HG03469 (cell line): ENCODE results near the gene MAT2A.

Source experiments
- ATAC-seq: cut with Tn5 transposase; IDR thresholded peaks from one replicate; pipeline ENCODE4 v1.9.1; 2021; ENCODE audit warnings: mild to moderate bottlenecking, moderate library complexity, moderate number of reproducible peaks; ENCODE audit not compliant: unreplicated experiment

MAT2A gene

DNA sequence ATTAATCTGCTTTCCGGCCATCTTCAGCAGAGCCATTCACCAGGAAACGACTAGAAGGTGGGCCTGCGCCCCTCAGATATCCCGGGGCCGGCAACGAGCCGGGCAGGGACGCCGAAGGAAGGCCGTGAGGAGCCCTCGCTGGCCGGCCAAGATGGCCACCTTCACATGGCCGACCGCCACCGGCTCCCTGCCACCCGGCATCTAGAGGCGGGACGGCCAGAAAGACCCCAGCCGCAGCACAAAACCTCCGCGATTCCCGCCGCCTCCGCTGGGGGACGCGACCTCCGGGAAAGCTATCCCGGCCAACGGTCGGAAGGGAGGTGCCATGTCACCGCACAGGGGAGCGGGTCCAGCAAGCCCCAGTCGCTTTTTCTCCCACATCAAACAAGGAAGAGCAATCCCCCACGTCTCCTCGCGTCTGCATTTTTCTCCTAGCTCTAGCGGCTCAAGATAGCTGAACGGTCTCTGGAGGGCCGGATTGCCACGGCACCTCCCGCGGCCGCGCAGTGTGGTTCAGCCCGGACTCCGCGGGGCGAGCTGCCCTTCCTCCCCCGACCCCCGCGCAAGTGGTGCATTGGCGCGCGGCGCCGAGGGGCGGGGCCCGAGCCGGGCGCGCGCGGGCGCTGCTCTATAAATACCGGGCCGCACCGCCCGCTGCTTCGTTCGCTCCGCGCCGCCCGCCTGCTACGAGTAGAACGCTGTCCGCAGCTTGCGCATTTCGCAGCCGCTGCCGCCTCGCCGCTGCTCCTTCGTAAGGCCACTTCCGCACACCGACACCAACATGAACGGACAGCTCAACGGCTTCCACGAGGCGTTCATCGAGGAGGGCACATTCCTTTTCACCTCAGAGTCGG, at the start of gene MAT2A:
Gene MAT2A, plus strand, starts transcription at position 662 of the 854 bp plus-strand sequence. Its CDS starts 120 bp downstream, at position 782.
- peak; percentile 42 for ATAC-seq

DNA sequence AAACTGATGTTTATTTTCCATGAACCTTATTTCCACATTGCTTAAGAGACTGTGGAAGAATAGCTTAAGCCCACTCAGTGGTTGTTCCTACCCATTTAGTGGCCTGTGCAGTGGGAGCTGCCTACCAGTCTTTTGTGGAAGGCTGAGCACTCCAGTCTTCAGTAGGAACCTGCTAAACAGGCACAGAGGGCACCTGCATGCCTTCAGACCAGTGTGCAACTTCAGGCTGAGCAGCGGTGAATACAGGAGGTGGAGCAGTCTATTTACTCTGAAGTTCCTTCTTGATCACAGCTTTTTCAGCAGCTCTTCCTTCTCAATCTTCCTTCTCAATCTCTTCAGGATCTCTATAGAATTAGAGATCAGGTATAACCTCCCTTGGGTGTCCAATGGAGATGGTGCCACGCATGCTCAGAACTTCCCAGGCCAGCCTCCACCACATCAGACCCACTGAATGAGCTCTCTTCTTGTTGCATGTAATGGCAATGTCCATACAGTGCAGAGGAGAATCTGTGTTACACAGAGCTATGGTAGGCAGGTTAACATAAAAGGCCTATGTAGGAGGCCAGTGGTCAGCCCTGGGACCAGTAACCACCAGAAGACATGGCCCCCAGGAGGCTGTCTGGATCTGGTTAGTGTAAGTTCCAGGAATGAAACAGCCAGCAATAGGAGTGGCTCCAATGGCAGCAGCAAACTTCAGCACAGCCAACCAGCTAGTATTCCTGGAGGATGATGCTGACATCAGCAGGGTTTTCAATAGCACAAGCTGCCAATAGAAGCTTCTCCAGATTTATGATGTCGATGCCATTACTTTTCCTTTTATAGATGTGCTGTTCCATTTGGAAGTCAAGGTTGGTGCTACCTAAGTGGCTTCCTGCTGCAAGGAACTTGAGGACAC, 47.9 kb upstream of the MAT2A start:
- no peak for ATAC-seq

DNA sequence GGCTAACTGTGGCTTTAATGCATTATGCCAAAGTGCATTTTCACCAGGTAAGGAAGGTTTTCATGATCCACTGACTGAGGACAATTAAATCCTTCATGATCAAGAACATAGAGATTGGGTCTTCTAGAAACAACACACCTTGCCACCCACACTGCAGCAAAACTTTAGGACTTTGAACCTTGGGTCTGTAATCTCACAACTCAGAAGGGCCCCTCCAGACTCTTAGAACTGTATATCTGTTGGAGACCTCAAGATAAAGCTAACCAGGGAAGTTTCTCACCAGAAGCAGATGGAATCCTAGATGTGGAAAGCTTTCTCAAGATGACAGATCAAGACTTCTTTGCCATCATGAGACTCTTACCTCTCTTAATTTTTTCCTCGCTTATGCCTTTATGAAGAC, 42.5 kb upstream of the MAT2A start:
- ATAC-seq = no peak

DNA sequence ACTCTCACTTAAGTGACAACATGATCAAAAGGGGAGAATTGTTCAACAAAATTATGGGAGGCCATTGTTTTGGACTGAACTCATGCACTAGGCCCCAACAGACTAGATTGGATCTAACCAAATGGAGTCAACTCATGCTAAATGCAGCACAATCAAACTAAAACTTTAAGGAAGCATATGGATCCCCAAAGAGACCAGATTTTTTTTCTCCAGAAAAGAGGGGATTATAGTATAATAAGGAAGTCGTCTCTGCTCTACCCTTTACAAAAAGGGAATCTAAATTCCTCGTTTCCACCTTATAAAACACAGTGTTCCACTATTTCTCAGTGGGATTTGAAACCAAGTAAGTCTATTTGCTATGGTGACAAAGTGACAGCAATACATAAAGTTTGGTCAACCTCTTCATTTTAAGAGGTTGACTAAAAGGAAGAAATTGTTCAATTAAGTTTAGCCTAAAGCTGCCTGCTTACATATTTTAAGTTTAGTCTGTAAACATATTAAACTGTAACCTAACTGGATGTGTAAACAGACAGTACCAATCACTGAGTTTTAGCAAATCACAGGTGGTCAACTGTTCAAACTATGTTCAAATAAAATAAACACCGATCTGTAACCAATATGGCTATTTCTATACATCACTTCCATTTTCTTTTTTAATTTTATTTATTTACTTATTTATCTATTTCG, 40.9 kb upstream of the MAT2A start:
- ATAC-seq = no peak

DNA sequence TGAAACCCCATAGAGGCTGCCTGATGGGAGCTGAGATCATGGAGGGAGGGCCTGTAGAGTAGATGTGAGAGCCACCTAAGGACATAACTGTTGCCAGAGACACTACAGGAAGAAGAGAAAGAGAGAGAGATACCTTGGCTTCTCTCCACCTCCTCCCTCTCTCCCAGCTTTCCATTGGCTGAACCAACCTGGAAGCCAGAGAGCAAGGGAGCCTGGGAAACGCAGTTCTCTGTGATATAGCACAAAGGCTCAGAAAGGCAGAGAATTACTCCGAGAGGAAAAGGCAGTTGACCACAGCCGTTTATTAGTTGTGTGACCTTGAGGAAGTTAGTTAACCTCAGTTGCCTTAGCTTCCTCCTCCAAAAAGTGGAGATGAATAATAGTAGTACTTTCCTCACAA, 37.7 kb upstream of the MAT2A start:
- ATAC-seq = no peak

DNA sequence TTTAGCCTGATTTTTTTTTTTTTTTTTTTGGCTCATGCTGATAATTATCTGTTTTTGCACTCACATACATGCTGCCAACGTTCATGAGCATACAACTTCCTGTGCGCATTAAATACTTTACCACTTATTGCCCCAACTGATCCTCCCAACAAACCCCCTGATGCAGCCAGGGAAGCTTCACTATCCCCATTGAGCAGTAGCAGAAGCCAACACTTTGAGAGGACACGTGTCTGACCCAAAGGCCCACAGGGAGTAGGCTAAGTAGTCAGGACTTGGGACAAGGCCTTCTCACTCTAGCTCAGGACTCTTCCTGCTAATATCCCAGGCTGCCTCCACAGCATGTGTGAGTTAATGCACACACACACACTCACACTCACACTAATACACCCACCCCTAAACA, 36.2 kb upstream of the MAT2A start:
- no peak for ATAC-seq

DNA sequence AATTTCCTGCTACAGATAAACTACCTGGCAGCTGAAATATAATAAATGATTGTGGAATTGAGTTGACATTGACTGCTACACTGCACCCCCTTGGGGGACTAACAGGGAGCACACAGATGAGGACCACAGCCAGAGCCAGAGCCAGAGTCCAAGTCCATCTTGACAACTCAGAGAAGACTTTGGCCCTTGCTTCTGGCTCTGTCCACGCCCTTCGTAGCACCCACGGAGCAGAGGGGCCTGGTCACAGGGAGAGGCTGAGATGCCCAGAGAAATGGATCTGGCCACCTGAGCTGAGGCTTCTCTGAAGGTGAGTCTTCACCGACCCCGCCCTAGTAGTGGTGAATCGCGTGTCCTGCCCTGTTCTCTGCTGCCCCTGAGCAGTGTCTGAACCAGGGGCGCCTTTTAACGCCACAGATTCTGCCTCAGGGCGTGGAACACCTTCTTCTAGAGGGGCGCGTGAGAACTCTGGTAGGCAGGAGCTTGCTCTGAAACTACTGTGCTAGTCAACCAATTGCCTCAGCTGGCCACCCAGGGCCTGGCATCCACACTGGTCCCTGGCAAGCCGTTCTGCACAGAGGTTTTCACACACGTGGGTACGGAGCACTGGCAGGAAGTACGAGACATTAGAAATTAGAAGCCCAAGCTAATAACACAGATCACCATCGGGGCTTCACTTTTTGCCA, 35.7 kb upstream of the MAT2A start:
- no peak for ATAC-seq

DNA sequence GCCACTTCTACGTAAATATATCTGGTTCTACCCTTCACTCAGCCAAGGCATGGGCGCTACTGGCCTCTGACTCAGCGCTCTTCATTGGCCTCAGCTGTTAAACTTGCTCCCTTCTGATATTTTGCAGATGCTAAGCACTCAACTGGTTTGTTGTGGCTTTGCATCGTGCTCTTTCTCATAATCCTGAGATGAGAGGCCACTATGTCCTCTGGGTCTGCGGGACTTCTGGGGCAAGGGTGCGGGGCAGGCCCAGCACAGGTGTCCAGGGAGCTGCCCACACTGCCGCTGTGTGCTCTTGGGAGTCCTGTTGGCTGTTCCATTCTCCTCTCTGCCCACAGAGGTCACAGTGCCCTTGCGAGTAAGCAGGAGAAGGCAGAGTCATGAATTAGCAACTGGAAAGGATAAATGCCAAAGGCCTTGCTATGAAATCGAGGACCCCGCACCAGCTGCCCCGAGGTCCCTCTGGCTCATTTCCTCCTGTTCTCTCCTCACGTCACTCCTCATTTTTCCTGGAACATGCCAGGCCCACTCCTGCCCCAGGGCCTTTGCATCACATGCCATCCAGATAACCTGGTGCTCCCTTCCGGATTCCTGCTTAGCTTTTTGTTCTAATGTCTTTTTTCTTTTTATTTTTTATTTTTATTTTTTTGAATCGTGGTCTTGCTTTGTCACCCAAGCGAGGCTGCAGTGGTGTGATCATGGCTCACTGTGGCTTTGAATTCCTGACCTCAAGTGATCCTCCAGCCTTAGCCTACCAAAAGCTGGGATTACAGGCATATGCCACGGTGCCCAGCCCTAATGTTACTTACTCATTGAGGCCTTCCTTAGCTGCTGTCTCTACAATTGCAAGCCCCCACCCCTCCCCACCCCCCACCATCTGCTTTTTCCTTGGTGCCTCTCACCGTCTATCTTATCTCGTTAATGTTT, 34.9 kb upstream of the MAT2A start:
- no peak for ATAC-seq

DNA sequence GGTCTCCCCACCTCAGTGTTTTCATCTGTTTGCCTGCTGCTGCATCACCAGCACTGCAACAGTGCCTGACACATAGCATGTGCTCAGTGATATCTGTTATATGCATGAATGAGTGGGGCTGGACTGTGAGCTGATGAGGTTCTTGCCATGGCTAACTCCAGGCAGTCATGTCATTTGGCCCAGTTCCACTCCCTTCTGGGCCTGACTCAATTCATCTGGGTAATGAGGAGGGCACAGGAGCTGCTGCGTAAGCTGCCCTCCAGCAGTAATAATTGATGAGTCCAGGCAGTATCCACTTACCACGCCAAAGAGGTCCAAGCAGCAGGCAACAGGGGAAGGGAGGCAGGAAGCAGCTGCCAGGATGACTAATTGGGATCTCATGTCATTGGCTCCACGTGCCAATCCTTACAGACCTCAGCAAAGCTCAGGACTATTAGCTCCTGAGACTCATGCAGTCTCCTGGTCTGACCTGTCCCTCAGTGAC, 34.1 kb upstream of the MAT2A start:
- ATAC-seq = no peak

DNA sequence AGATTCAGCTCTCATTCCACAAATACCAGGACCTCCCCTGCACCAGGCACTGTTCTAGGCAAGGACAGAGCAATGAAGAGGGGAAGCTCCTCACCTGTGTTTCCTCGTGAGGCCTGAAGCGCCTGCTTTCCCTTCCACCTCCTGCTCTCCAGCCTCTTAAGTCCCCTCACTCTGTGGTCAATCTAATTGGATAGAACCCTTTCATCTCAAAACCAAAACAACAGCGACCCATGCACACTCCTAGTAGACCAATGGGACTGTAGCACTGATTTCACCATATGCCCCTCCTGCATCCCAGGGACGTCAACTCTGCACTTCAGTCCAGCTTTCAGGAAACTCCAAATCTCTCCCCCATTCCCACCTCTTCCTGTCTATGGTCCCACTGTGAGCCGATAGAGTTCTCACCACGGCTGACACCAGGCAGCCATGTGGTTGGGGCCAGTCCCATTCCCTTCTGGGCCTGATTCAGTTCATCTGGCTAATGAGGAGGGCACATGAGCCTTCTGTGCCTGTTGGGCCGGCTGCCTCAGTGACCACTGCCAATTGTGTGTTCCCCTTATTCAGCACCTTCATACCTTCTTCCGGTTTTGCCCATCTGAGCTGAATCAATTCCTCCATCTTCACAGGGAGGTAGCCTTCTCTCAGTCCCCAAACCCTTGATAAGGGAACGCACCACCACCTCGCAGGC, 33.3 kb upstream of the MAT2A start:
- ATAC-seq = no peak

DNA sequence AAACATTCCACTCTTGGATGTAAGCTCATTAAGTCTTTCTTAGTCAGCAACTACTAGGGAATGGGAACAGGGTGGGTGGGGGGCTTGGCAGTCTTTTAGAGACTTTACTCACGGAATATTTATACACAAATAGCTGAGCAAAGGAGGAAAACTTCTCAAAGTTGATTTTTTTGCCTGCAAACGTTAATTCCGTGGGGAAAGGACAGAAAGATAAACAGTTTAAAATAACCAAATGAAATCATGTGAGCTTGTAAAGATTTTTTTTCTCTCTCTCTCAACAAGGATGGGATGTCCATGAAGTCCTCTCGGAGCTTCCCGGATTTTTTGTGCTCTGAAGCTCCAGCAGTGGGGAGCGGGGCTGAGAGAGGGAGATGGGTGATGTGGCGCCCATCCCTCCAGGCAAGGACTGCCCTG, 32.2 kb upstream of the MAT2A start:
- no peak for ATAC-seq

DNA sequence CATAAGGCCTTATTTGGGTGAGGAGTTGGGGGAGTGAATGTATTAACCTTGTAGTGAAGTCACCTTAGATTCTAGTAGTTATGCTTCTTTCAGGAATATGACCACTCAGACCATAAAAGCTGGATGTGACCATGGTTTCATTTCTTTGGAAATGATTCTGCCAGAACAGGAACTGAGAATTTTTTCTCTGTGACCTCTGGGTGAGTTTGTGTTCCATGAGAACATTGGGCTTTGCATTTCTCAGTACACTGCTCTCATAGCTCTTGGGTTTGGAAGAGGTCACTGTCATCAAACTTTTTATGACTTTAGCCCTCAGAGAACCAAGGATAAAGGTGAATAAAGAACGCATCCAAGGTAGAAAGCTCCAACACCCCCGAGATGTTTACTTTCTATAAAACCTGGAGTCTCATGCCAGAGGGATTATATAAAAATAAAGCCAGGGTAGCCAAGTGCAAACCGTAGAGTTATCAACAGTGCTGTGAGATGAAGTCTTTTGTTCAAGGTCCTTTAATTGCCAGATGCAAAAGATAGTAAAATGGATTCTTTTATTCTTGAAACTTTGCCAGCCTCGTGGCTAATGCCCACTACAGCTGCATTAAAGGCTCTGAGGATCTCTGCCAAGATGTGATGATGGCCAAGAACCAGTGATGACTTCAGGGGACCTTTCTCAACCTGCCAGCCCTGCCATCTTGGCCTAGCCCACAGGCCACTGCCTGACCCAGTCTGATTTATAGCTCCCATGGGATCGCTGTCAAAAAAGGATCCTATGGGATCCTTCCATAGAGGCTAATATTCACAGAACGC, 27.8 kb upstream of the MAT2A start:
- no peak for ATAC-seq

DNA sequence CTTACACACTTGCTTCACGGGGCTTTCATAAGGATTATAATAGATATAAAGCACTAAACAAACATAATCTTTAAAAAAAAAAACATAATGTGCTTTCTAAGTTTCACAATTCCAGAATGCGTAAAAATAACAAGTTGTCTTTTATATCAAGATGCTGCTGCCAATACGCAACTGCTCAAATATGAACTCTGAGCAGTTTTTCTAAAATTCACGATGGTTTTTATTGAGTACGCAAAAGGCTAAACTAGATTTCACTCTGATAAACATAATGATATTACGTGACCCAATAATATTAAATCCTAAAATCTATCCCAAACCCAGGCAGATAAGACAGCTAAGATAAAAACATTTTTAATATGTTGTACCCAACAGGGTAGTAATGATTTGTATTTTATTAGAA, 24.6 kb upstream of the MAT2A start:
- ATAC-seq = no peak

DNA sequence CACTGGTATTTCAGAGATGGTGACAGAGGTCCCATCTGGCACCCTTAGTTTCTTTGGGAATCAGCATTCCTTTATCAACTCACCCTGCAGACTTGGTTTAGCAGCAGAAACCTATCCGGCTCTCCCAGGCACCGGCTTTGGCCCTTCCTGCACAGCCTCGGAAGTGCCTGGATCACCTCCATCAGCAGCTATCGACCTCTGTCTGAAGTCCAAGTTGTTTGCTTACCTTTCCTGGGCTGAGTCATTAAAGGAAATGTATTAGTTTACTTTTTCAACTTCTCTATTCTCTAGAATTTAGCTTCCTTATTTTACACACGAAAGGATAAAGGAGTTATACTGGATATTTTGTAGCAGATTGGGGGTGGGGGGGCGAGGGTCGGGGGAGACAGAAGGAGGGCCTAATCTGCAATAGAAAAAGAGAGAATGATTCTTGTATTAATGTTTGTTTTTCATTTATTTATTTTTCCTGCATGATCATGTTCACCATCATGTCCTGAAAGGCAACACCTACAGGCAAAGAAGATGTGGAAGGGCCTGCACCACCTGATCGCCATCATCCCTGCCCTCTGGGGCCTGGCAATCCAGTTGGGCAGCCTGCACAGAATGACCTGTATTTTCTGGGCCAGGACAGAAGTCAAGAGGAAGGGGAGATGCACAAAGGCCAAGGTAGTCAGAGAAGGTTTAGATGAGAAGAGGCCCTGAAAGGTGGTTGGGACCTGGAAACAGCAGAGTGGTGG, 22.1 kb upstream of the MAT2A start:
- ATAC-seq = no peak

DNA sequence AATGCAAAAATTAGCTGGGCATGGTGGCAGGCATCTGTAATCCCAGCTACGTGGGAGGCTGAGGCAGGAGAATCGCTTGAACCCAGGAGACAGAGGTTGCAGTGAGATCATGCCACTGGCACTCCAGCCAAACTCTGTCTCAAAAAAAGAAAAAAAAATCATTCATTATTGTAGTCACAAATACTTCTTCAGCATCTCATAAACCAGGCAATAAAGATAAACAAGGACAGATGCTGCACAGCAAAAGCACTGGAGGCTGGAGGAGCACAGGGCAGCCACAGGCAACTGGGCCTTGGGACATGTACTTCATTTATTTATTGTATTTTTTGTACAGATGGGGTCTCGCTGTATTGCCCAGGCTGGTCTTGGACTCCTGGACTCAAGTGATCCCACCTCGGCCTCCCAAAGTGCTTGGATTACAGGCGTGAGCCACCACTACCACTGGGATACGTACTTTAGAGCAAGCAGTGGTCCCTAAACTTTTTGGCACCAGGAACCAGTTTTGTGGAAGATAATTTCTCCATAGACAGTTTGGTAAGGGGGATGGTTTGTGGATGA, 16.8 kb upstream of the MAT2A start:
- no peak for ATAC-seq

DNA sequence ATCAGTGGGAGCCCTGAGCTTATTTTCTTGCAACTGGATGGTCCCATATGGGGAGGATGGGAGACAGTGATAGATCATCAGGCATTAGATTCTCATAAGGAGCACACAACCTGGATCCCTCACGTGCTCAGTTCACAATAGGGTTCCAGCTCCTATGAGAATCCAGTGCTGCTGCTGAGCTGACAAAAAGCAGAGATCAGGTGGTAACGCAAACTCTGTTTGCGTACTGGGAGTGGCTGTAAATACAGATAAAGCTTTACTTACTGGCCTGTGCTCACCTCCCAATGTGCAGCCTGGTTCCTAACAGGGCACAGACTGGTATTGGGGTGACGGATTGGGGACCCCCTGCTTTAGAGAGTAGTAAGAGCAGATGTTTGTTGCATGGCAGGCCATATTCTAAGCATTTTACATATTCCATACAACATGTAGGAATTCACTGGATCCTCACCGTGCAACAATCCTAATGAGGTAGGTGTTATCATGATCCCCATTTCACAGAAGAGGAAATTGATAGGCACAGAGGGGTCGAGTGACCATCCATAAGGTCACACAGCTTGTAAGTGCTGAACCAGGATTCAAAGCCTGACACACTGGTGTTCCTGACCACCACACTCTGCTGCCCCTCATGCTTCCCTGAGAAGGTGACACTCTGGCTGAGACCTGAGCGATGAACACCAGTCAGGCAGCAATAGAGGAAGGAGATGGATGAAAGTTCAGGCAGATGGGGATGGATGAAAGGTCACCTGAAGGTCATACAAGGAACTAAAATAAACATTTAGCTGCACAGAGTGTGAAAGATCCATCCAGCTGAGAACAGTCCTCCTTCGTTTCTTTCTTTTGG, 15.7 kb upstream of the MAT2A start:
- no peak for ATAC-seq
